ENCODE data around the gene FOXK1. TPM values are rescaled to one million over a fixed set of nuclear protein-coding genes. Genes with fewer than 3 reads are reported as not detected.

Gene FOXK1
- total RNA-seq, 4 donors from 2014 or later, result 28.0 to 59.9 (median 34.2) TPM

DNA sequence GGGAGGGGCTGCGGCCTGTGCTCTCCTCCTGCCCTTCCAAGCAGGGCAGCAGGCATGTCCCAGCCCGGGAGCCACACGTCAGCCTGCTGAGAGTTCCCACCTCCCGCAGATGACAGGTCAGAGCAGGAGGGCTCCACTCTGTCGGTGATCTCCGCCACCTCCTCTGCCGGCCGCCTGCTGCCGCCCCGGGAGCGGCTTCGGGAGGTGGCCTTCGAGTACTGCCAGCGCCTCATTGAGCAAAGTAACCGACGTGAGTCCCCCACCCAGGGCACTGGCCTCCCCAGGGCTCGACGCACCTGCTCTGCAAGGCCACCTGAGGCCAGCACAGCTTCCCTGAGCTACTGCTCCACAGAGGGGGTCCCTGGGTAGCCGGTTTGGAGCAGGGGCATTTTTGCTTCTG is 102.7 kb downstream of the FOXK1 start:
- 91% methylated on average over 19 of the region's 19 CpGs; no CpG with 5 or more reads in 1 of the 2 donors for WGBS, 2 donors (ENCODE audit: low coverage in 1 of 2)
- Histone ChIP-seq H3K9me3 (no peaks in the 10 kb centered on the region), H3K36me3 (peaks cover 0 to 65% (median 27%) of the 10 kb centered on the region in 4 donors), H3K27me3 (no peaks in the 10 kb centered on the region), H3K4me3 (no peak overlapping the region), H3K27ac (no peak overlapping the region), H3K4me1 (no peaks in the 10 kb centered on the region)
- DNase-seq, result no peak
- in situ Hi-C loops (cut with MboI; ENCODE audit: low pct_ligation_motif_present in 1 of 4, low pct_unique_long_range_greater_than_20kb in 1 of 4, low sequenced_read_pairs in 3 of 4), result no loop called here
- TF ChIP-seq POLR2A (IDR thresholded peaks at IDR 0.05) (no peak), EP300 (IDR thresholded peaks at IDR 0.05; ENCODE audit: low read depth) (no peak), POLR2AphosphoS5 (IDR thresholded peaks at IDR 0.05) (no peak)
- TF ChIP-seq, protein P1, sequence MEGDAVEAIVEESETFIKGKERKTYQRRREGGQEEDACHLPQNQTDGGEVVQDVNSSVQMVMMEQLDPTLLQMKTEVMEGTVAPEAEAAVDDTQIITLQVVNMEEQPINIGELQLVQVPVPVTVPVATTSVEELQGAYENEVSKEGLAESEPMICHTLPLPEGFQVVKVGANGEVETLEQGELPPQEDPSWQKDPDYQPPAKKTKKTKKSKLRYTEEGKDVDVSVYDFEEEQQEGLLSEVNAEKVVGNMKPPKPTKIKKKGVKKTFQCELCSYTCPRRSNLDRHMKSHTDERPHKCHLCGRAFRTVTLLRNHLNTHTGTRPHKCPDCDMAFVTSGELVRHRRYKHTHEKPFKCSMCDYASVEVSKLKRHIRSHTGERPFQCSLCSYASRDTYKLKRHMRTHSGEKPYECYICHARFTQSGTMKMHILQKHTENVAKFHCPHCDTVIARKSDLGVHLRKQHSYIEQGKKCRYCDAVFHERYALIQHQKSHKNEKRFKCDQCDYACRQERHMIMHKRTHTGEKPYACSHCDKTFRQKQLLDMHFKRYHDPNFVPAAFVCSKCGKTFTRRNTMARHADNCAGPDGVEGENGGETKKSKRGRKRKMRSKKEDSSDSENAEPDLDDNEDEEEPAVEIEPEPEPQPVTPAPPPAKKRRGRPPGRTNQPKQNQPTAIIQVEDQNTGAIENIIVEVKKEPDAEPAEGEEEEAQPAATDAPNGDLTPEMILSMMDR (IDR thresholded peaks at IDR 0.05), result no peak
- intact Hi-C loops (cut with DNase I; ENCODE audit: low total_unique reads), result loop anchor here (1.0 kb wide), 1 partner anchor 29 kb away; no protein-coding TSS in a partner anchor

DNA sequence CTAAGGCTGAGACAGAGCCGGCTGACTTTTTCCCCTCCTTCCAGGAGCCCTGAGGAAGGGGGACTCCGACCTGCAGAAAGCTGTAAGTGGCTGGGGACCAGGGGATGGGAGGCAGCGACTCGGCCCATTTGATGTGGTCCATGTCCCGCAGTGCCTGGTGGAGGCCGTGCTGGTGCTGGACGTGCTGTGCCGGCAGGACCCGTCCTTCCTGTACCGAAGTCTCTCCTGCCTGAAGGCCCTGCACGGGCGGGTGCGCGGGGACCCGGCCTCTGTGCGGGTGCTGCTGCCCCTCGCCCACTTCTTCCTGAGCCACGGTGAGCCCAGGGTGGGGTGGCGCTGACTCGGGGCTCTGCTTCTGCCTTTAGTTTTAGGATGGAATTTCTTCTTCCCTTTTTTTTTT is 103.3 kb downstream of the FOXK1 start:
- no peak for DNase-seq
- H3K36me3 ChIP-seq, result peaks cover 0 to 65% (median 27%) of the 10 kb centered on the region in 4 donors
- H3K27me3 ChIP-seq, result no peaks in the 10 kb centered on the region
- intact Hi-C loops (cut with DNase I; ENCODE audit: low total_unique reads) (loop anchor here (1.0 kb wide), 1 partner anchor 30 kb away; no protein-coding TSS in a partner anchor), in situ Hi-C loops (cut with MboI; ENCODE audit: low pct_ligation_motif_present in 1 of 4, low pct_unique_long_range_greater_than_20kb in 1 of 4, low sequenced_read_pairs in 3 of 4) (no loop called here)
- TF ChIP-seq EP300 (IDR thresholded peaks at IDR 0.05; ENCODE audit: low read depth), result no peak
- H3K27ac ChIP-seq, result no peak overlapping the region
- H3K4me1 ChIP-seq, result no peaks in the 10 kb centered on the region
- no peak overlapping the region for H3K4me3 ChIP-seq
- no peaks in the 10 kb centered on the region for H3K9me3 ChIP-seq
- WGBS, 2 donors (ENCODE audit: low coverage in 1 of 2), result 88 to 92% methylated on average over 5 to 20 of the region's 20 CpGs

DNA sequence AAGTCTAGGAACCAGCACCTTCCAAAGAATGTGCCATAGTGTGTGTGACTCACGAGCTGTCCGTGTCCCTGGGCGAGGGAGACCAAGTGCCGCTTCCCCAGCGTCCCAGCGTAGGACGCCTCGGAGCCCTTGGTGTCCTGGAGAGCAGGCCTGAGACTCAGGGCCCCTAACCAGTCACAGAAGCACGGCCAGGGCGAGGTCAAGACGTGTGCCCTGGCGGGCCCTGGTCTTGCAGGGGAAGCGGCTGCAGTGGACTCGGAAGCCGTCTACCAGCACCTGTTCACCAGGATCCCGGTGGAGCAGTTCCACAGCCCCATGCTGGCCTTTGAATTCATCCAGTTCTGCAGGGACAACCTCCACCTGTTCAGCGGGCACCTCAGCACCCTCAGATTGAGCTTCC is 103.9 kb downstream of the FOXK1 start:
- in situ Hi-C loops (cut with MboI; ENCODE audit: low pct_ligation_motif_present in 1 of 4, low pct_unique_long_range_greater_than_20kb in 1 of 4, low sequenced_read_pairs in 3 of 4) (no loop called here), intact Hi-C loops (cut with DNase I; ENCODE audit: low total_unique reads) (no loop called here)
- no peak for TF ChIP-seq POLR2AphosphoS5 (IDR thresholded peaks at IDR 0.05)
- TF ChIP-seq, protein P1 (IDR thresholded peaks at IDR 0.05), result no peak
- H3K4me1 ChIP-seq, result no peaks in the 10 kb centered on the region
- 92% methylated on average over 17 of the region's 17 CpGs; no CpG with 5 or more reads in 1 of the 2 donors for WGBS, 2 donors (ENCODE audit: low coverage in 1 of 2)
- no peaks in the 10 kb centered on the region for H3K9me3 ChIP-seq
- no peak overlapping the region for H3K4me3 ChIP-seq
- no peak for DNase-seq
- no peak overlapping the region for H3K27ac ChIP-seq
- no peaks in the 10 kb centered on the region for H3K27me3 ChIP-seq
- H3K36me3 ChIP-seq, result peaks cover 0 to 65% (median 27%) of the 10 kb centered on the region in 4 donors

DNA sequence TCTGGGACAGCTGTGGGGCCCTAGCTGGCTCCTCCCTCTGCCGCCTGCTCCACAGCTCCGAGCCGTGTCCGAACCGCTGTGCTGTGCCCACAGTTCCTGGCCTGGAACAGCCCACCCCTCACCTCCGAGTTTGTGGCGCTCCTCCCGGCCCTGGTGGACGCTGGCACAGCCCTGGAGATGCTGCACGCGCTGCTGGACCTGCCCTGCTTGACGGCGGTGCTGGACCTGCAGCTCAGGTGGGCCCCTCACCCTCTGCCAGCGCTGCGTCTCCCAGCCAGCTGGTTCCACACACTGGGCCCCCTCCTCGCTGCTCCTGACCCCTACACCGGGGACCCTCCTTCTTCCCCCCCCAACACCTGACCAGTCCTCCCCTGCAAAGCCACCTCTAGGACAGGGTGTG is 105.4 kb downstream of the FOXK1 start:
- no peak for DNase-seq
- TF ChIP-seq POLR2AphosphoS5 (IDR thresholded peaks at IDR 0.05), result no peak
- TF ChIP-seq, protein P1 (IDR thresholded peaks at IDR 0.05), result no peak
- no peaks in the 10 kb centered on the region for H3K27me3 ChIP-seq
- intact Hi-C loops (cut with DNase I; ENCODE audit: low total_unique reads), result no loop called here
- H3K4me3 ChIP-seq, result no peak overlapping the region
- H3K27ac ChIP-seq, result no peak overlapping the region
- 92% methylated on average over 16 of the region's 17 CpGs; no CpG with 5 or more reads in 1 of the 2 donors for WGBS, 2 donors (ENCODE audit: low coverage in 1 of 2)
- in situ Hi-C loops (cut with MboI; ENCODE audit: low pct_ligation_motif_present in 1 of 4, low pct_unique_long_range_greater_than_20kb in 1 of 4, low sequenced_read_pairs in 3 of 4), result no loop called here
- no peaks in the 10 kb centered on the region for H3K9me3 ChIP-seq
- H3K4me1 ChIP-seq, result peaks cover 0 to 9% (median 6%) of the 10 kb centered on the region in 4 donors
- peaks cover 0 to 52% (median 21%) of the 10 kb centered on the region in 4 donors for H3K36me3 ChIP-seq

Data from transverse colon (tissue), 4 donors.